Endometrium (tissue), 2 donors: ENCODE measurements around the gene GPR143.
A peak's percentile ranks its signal among the peaks of the same experiment; 100 is the strongest.
"Not testable (repeated sequence)": the region's sequence is repeated elsewhere in the genome, so short reads cannot be mapped to it uniquely, and the experiment has no call there.

Experiments used
- FAIRE-seq: peaks from 2 replicates; lab custom pipeline; 2012; peaks lifted over from hg19 to GRCh38; lab: Jason Lieb, UNC
- donor health status: control.
- donor health status: control.

The GPR143 gene

DNA sequence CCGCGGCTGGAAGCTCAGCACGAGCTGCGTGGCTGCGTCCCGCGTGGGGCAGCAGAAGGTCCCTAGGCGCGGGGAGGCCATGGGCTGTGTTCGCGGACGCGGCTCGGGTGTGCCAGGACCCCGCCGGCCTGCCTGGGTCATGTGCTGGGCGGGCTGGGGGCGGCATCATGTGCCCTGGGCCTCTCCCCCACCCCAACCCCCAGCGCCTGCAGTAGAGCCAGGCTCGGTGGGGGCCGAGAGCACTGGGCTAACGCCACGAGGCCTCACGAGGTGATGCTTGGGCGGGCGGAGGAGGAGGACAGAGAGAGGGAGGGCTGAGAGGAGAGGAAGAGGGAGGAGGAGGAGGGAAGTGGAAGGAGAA lies at the start of gene GPR143:
Gene GPR143 (minus strand): TSS at position 111 of the 361 bp plus-strand sequence. CDS start 30 bp downstream, at position 81.
- no peak for FAIRE-seq

DNA sequence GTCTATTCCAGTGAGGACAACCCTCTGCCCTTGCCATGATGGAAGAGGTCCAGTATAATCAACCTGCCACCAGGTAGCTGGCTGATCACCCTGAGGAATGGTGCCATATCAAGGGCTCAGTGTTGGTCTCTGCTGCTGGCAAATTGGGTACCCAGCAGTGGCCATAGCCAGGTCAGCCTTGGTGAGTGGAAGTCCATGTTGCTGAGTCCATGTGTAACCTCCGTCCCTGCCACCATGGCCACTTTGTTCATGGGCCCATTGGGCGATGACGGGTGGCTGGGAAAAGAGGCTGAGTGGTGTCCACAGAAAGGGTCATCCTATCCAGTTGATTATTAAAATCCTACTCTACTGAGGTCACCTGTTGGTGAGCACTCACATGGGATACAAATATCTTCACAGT lies 45.4 kb upstream of the GPR143 start:
- not testable (repeated sequence) for FAIRE-seq

DNA sequence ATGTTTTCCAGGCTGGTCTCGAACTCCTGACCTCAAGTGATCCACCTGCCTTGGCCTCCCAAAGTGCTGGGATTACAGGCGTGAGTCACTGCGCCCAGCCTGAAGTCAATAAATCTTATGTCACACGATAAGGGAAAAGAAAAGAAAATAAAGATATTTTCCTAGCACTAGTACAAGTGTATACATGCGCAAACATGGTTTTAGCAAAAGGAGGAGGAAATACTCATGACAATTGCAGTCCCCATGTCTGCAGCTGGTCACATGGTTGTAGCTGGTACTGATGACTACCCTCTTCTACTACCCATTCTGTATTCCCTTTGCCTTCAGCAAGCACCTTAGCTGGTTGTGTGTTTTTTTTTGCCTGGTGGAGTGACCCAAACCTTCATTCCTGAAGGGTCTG lies 44.2 kb upstream of the GPR143 start:
- not testable (repeated sequence) for FAIRE-seq

DNA sequence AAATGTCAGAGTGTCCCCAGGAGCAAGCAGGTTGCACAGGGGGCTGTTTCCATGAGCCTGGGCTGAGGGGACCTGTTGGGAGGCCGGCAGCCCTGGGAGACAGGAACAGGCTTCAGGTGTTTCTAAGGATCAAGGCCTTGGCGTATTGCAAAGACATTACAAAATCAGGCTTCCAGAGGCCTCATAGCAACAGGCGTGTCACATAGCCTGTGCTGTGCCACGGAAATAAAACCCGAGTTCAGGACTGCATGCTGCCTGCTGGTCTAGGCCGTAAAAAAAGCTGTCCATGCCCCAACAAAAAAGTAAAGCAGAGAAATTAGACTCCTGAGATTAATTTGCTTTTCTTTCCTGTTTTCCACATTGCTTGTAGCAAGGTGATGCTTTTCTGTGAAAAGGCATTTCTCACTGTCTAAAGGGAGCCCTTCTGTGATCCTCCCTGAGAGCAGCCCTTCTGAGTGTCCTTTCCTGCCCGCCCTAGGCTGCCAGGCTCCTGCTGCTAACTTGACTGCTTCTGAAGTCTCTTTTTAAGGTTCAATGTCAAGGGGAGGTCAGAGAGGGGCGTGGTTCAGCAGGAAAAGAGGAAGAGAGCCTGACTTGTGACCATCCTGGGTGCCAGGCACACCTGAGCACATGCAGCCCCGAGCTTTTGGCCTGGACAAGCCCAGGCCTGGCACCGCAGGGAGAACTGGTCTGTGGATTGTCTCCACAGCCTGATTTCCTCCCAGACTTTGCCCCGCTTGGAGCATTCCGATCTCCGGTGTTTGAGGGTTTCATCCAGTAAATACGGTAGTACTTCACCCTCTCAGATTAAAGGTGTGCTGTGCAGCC lies 41.9 kb upstream of the GPR143 start:
- no peak for FAIRE-seq

DNA sequence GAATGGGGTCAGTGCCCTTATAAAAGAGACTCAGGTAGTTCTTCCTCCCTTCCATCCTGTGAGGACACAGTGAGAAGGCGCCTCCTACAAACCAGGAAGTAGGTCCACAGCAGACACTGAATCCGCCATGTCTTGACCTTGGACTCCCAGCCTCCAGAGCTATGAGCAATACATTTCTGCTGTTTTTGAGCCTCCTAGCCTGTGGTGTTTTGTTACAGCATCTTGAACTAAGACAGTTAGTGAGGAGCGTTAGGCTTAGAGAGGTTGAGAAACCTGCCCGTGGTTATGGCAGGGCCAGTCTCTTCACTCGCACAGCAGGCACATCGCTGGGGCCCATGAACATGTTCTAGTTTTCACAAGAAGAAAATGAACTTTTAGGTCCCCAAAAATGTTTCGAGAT lies 40.3 kb upstream of the GPR143 start:
- FAIRE-seq = no peak

DNA sequence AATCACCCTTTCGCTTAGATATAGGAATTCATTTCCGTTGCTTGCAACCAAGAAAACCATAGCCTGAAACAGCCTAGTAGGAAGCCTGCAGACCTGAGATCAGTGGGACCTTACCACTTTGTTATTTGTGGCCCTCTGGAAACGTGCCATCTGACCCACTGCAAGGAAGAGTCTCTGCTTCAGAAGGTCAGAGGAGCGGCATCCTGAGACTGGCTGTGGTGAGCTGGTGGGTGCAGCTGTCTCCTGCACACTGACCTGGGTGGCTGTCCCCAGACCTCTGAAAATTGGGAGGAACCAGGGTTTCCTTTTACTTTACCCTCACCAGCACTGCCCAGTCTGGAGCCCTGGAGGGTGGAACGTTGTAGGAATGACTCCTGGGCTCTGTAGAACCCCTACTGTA lies 38.8 kb upstream of the GPR143 start:
- no peak for FAIRE-seq

DNA sequence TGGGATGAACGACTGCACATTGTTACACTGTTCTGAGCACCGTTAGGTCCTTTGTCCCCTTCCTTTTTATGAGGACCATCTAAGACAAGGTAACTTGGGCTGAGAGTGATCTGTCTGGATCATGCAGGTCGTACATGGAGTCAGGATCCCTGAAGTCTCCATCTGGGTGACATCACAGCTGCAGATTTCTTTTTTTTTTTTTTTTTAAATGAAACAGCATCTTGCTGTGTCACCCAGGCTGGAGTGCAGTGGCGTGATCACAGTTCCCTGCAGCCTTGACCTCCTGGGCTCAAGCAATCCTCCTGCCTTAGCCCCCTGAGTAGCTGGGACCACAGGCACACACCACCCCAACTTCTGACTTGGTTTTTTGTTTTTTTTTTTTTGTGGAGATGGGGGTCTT lies 37.1 kb upstream of the GPR143 start:
- FAIRE-seq = no peak

DNA sequence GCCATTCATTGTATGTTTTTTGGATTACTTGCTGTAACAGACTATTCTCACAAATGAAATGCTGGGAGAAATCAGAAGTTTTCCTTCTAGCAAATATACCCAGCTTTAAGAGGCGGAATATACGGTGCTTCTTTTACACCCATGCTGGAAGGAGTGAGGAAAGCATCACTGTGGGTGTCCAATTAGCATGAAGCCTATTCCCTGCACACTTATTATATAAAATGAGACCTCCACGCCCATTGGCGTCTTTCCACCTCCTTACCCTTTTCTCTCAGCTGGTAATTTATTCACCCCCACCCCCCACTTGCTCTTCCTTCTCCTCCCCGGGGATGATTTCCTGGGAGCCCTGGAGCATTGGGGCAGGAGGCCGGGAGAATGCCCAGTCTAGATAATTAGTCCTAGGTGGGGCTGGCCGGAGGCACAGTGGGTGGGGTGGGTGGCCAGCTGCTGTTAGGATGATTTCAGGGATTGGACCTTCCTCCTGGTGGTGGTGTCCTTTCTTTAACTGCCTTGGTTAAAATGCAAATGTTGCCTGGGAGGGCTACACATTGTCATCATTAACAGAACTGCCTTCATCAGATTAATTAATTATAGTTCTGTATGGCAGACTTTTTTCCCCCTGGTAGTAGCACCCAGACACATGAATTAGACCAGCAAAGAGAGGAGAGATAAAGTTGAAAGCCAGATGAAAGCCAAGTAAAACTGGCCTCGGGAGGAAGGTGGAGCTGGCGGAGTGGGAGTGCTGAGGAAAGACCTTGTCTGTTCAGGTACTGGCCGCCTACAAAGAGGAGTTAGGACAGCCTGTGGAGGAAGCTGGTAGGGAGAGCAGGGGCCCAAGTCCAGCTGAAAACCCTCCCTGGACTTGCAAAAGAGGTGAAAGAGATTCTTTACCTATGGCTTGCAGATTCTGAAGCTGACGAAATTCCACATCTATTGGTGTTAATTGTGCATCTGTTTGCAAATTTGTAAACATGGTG lies 32.0 kb upstream of the GPR143 start:
- no peak for FAIRE-seq

DNA sequence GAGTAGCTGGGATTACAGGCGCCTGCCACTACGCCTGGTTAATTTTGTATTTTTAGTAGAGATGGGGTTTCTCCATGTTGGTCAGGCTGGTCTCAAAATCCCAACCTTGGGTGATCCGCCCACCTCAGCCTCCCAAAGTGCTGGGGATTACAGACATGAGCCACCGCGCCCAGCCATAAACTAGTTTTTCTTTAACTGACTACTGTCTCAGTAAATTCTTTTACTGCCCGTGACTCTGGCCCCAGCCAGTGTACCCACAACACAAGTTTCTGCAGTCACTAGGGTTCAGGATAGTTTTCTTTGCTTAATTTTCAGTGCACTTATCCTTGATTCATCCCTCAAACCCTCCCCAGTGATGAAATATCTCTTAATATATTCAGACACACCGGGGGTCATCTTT lies 28.8 kb upstream of the GPR143 start:
- FAIRE-seq = no peak

DNA sequence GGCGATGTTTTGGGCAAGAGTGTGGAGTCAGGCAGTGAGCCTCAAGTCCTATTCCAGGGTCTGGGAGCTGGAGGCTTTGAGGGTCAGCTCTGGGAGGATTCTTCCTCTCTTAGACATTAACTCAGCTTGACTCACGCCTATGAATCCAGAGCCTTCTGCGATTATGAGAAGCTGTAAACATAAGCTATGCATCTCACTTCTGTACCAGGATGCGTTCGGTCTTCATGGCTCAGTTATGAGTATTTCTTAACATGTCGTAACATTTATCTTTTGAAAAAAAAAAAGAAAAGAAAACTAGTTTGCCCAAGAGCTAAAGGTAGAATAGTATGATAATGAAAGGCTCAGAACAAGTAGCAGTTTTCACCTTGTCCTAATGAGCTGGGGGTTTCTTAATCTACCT lies 25.2 kb upstream of the GPR143 start:
- FAIRE-seq = no peak

DNA sequence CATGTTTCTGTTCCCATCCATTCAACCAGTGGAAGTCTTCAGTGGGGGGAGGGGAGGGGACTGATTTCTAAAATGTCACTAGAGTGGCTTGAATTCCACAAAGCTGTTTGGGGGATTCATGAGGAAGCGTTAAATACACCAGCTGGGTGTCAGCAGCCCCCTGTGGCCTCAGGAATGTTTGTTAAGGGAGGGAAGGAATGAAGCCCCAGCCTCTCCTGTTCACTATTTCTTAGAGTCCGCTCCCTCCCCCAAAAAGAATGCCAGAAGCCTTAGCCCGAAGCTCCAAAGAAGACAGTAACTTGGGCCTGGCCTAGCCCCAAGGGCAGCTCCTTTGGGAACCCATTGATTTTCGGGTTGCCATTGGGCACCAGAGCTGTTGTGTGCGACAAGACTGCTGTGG lies 23.9 kb upstream of the GPR143 start:
- no peak for FAIRE-seq

DNA sequence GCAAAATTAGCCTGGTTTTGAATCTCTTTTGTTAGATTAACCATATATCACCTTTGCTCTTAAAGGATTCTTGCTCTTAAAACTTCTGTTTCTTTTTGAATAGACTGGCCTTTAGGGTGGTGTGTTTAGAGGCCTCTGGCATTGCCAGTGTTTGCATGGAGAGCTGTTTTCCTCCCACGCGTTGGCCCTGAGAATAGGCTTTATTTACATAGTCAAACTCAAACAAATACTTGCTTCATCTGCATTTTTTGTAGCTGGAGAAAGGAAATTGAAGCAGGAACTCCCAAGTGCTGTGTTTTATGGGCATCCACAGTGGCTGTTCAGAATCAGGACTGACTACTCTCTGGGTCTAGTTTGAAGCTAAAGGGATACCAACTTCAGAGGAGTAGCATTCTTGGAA lies 23.3 kb upstream of the GPR143 start:
- FAIRE-seq = no peak

DNA sequence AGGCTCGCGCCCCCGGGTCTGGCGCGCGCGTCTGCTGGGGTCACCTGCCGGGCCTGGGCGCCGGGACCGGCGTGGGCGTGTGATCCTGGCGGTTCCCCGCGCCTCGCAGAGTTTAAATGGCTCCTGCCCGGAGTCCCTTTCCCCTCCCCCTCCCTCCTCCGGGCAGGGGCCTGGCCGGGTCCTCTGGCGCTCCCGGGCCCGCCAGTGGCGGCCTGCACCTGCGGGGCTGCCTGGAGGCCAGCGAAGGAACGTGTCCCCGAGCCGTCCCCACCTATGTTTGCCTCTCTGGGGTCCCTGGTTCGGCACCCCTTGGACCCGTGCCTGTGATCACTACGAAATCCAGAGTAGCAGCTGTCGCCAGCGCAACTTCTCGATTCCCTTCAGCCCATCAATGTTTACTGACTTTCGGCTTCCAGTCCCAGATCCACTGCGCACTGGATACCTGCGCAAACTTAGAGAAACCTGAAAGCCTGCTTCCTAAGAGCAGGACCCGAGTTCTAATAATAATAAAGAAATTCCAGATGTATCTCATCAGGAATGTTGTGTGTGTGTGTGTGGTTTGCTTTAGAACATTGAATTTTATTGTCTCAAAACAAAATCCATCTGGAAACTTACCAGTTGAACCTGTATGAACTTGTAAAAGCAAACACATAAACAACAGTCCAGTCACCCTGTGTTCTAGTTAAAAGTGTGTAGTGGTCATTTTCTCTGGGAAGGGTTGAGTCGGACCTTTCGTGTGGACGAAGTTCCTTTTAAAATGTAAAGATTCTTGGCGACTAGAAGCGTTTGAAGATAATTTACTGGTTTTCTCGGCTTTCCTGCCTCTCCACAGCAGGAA lies 21.4 kb upstream of the GPR143 start:
- FAIRE-seq = peak; percentile 48

DNA sequence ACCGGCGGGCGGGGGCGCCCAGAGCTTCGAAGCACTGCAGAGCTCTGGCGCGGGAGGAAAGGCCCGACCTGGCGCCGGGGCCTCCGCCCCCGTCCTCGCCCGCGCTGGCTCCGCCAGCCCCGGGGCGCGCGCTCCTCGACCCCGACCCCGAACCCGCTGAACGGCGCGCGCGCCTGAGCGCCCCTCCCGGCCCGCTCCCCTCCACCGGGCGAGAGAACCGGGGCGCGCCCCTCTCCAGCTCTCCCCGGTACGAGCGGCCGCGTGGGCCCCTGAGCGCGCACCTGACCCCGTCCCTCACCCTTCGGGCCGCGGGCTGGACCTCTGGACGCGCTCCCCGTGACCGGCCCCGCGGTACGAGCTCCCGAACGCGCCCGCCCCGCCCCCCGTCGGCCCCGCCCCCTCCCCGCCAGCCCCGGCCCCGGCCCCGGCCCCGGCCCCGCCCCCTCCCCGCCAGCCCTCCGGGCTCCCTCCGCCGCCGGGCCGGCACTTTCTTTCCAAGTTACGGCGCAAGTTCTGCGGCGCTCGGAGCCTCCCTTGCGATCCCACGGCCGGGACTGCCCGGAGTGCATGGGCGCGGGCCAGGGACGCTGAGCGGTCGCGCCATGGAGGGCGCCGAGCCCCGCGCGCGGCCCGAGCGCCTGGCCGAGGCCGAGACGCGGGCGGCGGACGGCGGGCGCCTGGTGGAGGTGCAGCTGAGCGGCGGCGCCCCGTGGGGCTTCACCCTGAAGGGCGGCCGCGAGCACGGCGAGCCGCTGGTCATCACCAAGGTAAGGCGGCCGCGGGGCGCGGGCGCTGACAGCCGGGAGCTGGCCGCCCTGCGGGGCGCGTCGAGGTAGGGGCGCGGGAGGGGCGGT lies 20.5 kb upstream of the GPR143 start, which contains the start of gene SHROOM2:
Gene SHROOM2 (plus strand): TSS at position 486 of the 854 bp plus-strand sequence. CDS start 117 bp downstream, at position 603.
- no peak for FAIRE-seq

DNA sequence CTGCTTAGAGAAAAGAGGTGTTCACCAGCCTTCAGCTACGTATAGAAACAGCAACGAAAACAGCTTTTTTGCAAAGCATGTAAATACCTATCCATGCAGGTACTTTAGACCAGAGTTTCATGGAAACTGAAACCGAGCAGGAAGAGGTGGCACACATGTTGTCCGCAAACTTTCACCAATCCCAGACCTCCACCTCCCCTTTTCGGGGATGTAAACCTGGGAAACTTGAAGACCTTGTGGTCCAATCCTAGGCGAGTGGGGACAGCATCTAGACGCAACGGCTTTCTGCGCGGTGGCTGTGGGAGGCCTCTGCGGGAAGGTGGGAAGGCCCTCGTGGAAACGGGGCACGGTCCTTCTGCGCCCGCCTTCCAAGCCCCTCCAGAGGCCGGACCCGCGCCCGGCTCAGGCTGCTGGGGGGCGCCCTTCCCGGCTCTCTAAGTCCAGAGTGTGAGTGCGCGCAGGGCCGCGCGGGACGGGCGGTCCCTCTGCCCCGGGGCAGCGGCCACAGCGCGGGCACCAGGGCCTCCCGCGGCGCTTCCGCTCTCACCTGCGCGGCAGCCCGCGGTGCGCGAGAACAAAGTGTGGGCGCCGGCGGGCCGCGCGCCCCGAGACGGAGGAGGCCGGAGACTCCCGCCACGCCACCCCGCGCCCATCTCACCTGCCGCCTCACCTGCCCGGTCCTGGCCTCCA lies 19.8 kb upstream of the GPR143 start:
- FAIRE-seq = no peak

DNA sequence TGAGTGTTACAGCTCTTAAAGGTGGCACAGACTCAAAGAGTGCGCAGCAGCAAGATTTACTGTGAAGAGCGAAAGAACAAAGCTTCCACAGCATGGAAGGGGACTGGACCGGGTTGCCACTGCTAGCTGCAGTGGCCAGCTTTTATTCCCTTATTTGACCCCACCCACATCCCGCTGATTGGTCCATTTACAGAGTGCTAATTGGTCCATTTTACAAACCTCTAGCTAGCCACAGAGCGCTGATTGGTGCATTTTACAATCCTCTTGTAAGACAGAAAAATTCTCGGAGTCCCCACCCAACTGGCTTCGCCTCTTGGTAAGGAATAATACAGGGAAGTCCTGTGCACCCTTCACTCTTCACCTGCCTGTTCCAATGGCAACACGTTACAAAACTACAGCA lies 18.7 kb upstream of the GPR143 start:
- no peak for FAIRE-seq

DNA sequence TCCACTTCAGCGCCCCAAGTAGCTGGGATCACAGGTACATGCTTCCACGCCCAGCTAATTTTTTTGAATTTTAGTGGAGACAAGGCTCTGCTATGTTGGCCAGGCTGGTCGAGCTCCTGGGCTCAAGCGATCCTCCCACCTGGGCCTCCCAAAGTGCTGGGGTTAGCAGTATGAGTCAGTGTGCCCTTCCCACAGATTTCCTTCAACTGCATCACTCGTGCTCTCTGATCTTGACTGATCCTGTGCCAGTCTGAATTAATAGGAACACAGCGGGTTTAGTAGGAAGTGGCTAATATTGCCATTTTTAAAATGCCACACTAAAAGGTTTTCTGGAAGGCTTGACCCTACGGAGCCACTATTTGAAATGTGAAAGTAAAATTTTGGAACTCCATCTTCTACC lies 16.3 kb upstream of the GPR143 start:
- no peak for FAIRE-seq

DNA sequence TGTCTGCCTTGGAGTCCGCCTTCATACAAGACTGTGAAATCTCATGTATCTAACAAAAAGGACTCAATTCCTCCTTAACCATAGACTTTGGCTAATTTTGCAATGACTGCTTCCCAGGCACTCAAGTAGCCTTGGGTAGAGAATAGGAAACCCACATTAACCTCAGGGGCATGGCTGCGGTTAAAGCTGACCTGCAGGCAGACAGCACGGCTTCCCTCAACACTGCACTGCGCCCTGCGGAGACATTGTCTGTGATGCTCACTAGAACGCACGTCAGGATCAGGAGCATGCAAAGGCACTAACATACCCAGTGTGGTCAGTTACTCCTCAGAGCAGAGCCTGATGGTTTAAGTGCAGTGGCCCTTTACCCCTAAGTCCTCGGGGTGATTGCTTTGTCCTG lies 10.3 kb upstream of the GPR143 start:
- FAIRE-seq = no peak

DNA sequence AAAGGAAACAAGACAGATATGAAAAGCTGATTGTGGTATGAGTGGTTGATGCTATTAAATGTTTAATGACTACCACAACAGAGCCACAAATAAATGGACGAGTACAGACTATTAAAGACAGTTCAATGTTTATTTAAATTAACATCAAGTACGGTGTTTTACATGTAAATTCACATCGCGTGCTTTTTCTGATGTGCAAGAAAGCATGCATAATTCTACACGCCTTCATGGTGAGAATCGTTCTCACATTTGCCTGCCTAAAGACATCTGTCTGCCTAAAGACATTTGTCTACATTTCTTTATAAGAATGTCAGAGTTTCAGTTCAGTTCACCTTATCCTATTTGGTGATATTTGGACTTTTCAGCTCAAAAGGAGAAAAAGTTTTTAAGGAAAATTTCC lies 7.3 kb upstream of the GPR143 start:
- no peak for FAIRE-seq

DNA sequence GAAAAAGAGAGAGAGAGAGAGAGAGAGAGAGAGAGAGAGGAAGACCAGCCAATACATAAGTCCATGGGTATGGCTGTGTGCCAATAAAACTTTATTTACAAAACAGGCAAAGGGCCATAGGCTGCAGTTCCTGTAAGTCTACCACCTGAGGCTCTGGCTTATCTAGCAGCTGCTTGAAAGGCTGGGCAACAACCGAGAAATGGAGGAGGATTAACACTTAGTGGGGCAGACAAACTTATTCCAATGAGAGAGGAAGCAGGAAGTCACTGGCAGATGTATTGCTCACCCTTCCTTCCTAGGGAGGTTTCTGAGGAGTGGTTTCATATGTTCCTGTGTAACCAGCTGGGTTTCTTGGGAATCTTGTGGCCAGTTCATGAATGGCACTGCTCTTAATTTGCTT lies 4.7 kb upstream of the GPR143 start:
- FAIRE-seq = no peak
